Breast epithelium (tissue), 4 donors: ENCODE data around the gene LENG8. TPM values are rescaled to one million over a fixed set of nuclear protein-coding genes. Genes with fewer than 3 reads are reported as not detected.

Experiments
- DNase-seq, 2 donors: peaks; one replicate each; pipeline ENCODE4 v3.0.0-alpha.2; 2019; ENCODE audit warnings: low spot score in 2 of 2
- H3K27ac ChIP-seq, 2 donors: fragments of 200-600 bp; sonication (generic) in 1 of 2; one replicate each; pipeline ENCODE4 v1.5.1; 2016 to 2019; ENCODE audit warnings: mild to moderate bottlenecking in 1 of 2
- H3K27me3 ChIP-seq, 2 donors: fragments of 200-600 bp; sonication (generic) in 1 of 2; one replicate each; pipeline versions ENCODE4 v1.5.1 to v1.6.0; 2017 to 2019; ENCODE audit warnings: control low read depth in 1 of 2, mild to moderate bottlenecking in 1 of 2
- H3K36me3 ChIP-seq: fragments of 200-600 bp; one replicate; pipeline ENCODE4 v1.5.1; 2019
- H3K4me1 ChIP-seq, 2 donors: fragments of 200-600 bp; sonication (generic); one replicate each; pipeline ENCODE4 v1.5.1; 2016 to 2019; ENCODE audit warnings: control low read depth in 1 of 2
- H3K4me3 ChIP-seq, 3 donors: fragments of 200-600 bp; sonication (generic); 1 replicate in 2 of 3; 2 replicates in 1 of 3; pipeline ENCODE4 v1.5.1; 2016 to 2019; ENCODE audit warnings: mild to moderate bottlenecking in 3 of 3, moderate library complexity in 2 of 3
- H3K9me3 ChIP-seq, 2 donors: fragments of 200-600 bp; sonication (generic) in 1 of 2; one replicate each; pipeline ENCODE4 v1.5.1; 2016 to 2019; ENCODE audit warnings: control low read depth in 1 of 2
- CTCF ChIP-seq, 3 donors: fragments of 450-650 bp; IDR thresholded peaks; one replicate each; pipeline ENCODE4 v1.5.1; 2016 to 2017; ENCODE audit warnings: antibody characterized with exemption in 3 of 3, mild to moderate bottlenecking in 3 of 3, moderate library complexity in 3 of 3
- POLR2A ChIP-seq: fragments of 450-650 bp; IDR thresholded peaks from one replicate; pipeline ENCODE4 v1.6.1; 2016; ENCODE audit warnings: antibody characterized with exemption, mild to moderate bottlenecking, moderate library complexity
- POLR2AphosphoS5 ChIP-seq, 3 donors: sonication (generic); formaldehyde crosslinking; IDR thresholded peaks; one replicate each; pipeline ENCODE4 v1.6.1; 2017; ENCODE audit warnings: antibody characterized with exemption in 3 of 3
- intact Hi-C: fragments of 100-400 bp; cut with DNase I; formaldehyde crosslinking; loops from one replicate; pipeline ENCODE4 v1.15.1; 2023; ENCODE audit warnings: low total_unique reads
- total RNA-seq, 3 donors: library from RNA; depleted of rRNA; stranded (reverse); fragments of >200 nt; gene quantifications; one replicate each; pipeline ENCODE4 v1.1.0, GENCODE V29; 2016

The LENG8 gene
- total RNA-seq, 3 donors from 2014 or later: 82.9 to 204 (median 148) TPM

- Histone ChIP-seq H3K27me3 (peaks cover 0 to 16% of the 10 kb centered on the region in 2 donors), H3K36me3 (no peaks in the 10 kb centered on the region), H3K27ac (no peak overlapping the region), H3K4me1 (no peaks in the 10 kb centered on the region), H3K4me3 (no peak overlapping the region), H3K9me3 (no peaks in the 10 kb centered on the region)
- TF ChIP-seq CTCF (IDR thresholded peaks at IDR 0.05) (no peak), POLR2AphosphoS5 (IDR thresholded peaks at IDR 0.05) (no peak), POLR2A (no peak)
- no peak for DNase-seq
- intact Hi-C loops: no loop called here
Observed at GRCh38 chr19:54424201-54424600, 24.8 kb upstream of the LENG8 start.

- no peaks in the 10 kb centered on the region for H3K9me3 ChIP-seq
- no peak overlapping the region for H3K4me3 ChIP-seq
- H3K27ac ChIP-seq: no peak overlapping the region
- no peaks in the 10 kb centered on the region for H3K4me1 ChIP-seq
- intact Hi-C loops: no loop called here
- no peak for DNase-seq
- no peak for TF ChIP-seq CTCF (IDR thresholded peaks at IDR 0.05)
- no peak for TF ChIP-seq POLR2AphosphoS5 (IDR thresholded peaks at IDR 0.05)
- TF ChIP-seq POLR2A: no peak
- H3K36me3 ChIP-seq: no peaks in the 10 kb centered on the region
- H3K27me3 ChIP-seq: peaks cover 0 to 18% of the 10 kb centered on the region in 2 donors
Observed at GRCh38 chr19:54424660-54425381, 24.2 kb upstream of the LENG8 start.

- no peak for TF ChIP-seq POLR2A
- TF ChIP-seq CTCF (IDR thresholded peaks at IDR 0.05): no peak
- TF ChIP-seq POLR2AphosphoS5 (IDR thresholded peaks at IDR 0.05): no peak
- H3K27me3 ChIP-seq: peaks cover 0 to 17% of the 10 kb centered on the region in 2 donors
- intact Hi-C loops: no loop called here
- H3K36me3 ChIP-seq: no peaks in the 10 kb centered on the region
- H3K4me3 ChIP-seq: no peak overlapping the region
- no peak overlapping the region for H3K27ac ChIP-seq
- no peaks in the 10 kb centered on the region for H3K9me3 ChIP-seq
- no peaks in the 10 kb centered on the region for H3K4me1 ChIP-seq
- no peak for DNase-seq
Observed at GRCh38 chr19:54425382-54425723, 23.6 kb upstream of the LENG8 start.

DNA sequence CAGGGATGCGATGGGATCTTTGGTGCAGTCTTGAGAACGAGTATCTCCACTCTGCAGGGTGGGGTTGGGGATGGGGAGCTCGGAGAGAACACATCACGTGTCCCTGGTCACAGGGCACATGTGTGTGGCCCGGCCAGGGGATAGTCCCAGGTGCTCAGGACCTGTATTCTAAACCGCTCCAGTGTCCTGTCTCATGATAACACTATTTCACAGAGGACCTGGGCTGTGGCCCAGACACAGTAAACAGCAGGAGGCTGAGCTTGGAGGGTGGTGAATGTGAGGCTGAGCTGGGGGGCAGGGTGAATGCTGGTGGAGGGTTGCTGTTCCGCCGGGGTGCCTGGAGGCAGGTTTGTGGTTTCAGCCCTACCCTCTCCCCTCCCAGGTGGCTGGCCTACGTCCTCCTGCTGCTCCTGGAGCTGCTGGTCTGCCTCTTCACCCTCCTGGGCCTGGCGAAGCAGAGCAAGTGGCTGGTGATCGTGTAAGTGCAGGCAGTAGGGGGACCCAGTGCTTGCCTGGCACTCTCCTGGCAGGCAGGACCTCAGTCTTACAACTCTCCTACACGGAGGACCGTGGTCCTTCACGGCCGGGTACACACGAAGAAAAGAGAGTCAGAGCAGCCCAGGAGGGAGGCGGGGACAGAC is 22.6 kb upstream of the LENG8 start:
- no peak for DNase-seq
- Histone ChIP-seq H3K4me3 (no peak overlapping the region), H3K36me3 (no peaks in the 10 kb centered on the region), H3K27me3 (peaks cover 0 to 12% of the 10 kb centered on the region in 2 donors), H3K9me3 (no peaks in the 10 kb centered on the region), H3K27ac (no peak overlapping the region), H3K4me1 (peaks cover 0 to 7% of the 10 kb centered on the region in 2 donors)
- TF ChIP-seq POLR2A: no peak
- no peak for TF ChIP-seq POLR2AphosphoS5 (IDR thresholded peaks at IDR 0.05)
- no peak for TF ChIP-seq CTCF (IDR thresholded peaks at IDR 0.05)
- intact Hi-C loops: no loop called here

DNA sequence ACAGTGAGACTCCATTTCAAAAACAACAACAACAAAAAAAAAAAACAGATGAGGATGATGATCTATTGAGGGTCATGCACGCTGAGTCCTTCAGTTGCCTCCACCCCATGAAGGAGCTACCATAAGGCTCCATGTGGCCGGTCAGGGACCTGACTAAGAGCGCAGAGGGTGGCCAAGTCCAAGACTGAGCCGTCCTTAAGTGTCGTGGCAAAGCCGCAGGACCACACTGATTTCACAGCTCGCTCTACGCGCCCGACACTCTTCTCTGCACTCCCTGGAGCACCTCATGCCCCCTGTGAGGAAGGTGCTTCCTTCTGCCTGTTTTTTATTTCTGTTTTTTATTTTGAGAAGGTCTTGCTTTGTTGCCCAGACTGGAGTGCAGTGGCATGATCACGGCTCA is 21.4 kb upstream of the LENG8 start:
- H3K27me3 ChIP-seq: peaks cover 0 to 12% of the 10 kb centered on the region in 2 donors

More for the DNA sequence above, 21.4 kb upstream of the LENG8 start:
- intact Hi-C loops: no loop called here
- H3K9me3 ChIP-seq: no peaks in the 10 kb centered on the region
- no peak overlapping the region for H3K27ac ChIP-seq
- H3K4me3 ChIP-seq: no peak overlapping the region
- peaks cover 0 to 7% of the 10 kb centered on the region in 2 donors for H3K4me1 ChIP-seq
- no peaks in the 10 kb centered on the region for H3K36me3 ChIP-seq
- no peak for DNase-seq
- TF ChIP-seq CTCF (IDR thresholded peaks at IDR 0.05) (no peak), POLR2AphosphoS5 (IDR thresholded peaks at IDR 0.05) (no peak), POLR2A (no peak)
